ENCODE results near the gene ZSWIM1. TPM values are rescaled to one million over a fixed set of nuclear protein-coding genes. Genes with fewer than 3 reads are reported as not detected.

The ZSWIM1 gene
- total RNA-seq (10 to 100 TPM; 12.3 TPM), polyA plus RNA-seq (2.1 TPM)

DNA sequence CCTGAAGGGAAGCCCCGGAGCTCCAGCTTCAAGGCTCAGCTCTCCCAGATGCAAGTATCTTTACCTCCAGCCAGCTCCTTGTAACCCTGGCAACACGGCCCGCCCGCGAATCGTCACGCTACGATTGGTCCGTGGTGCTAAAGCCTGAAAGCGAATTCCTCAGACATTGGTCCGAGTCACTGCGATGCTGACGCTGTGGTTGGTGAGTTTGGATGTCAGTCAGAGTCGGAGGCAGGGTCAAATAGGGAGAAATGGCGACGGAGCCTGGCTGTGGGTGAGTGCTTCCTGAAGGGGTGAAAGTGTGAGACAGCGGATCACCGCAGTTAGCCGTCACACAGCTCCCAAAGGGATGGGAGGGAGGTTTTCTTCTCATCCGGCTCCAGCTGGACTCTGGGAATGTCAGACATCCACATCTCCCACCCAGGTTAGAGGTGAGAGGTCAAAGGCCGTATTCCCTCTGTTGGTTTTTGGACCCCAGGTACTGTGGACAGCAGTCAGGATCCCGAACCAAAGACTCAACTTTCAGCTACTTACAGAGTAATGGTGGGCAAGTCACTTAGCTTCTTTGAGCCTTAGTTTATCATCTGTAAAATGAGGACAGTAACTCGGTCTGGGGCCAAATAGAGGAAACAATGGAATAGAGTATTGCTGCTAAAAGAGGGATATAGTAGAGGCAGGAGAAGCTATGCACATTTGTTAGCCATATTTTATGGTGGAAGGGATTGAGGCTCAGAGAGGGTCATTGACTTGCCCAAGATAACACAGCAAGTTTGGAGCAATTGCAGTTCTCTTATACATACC lies at the start of gene ZSWIM1:
Gene ZSWIM1 (plus strand): TSS at position 240 of the 801 bp plus-strand sequence. CDS start 1,366 bp downstream, outside the sequence.
- DNase-seq: peak; percentile 96 to 99 (median 98)
- H3K4me3 ChIP-seq (ENCODE audit: low read length): peak within 1 kb of the TSS; percentile 77
- Mint-ChIP-seq H3K27ac (peak within 1 kb of the TSS; percentile 85 to 97 (median 96)), H3K4me3 (peak within 1 kb of the TSS; percentile 79 to 91 (median 89)), H3K27me3 (no peaks in the 10 kb centered on the region), H3K36me3 (peaks cover 0 to 47% (median 2%) of the 10 kb centered on the region in 3 donors), H3K4me1 (peaks cover 28 to 42% (median 41%) of the 10 kb centered on the region in 3 donors), H3K9me3 (no peaks in the 10 kb centered on the region)
- H3K4me1 ChIP-seq (ENCODE audit: insufficient read depth, low read length): peaks cover 19% of the 10 kb centered on the region
- no peaks in the 10 kb centered on the region for H3K27me3 ChIP-seq (ENCODE audit: insufficient read depth, low read length, poor library complexity, severe bottlenecking)
- POLR2A ChIA-PET: interaction anchor here (0.6 to 3.1 kb wide), 11 partner anchors 9 to 903 kb away, joined by 3 to 47 read pairs (median 5); partner anchors contain the start of genes CTSA, NEURL2, PCIF1 and SNX21
- peaks cover 14% of the 10 kb centered on the region for H3K36me3 ChIP-seq (ENCODE audit: insufficient read depth, low read length)
- CTCF ChIA-PET: interaction anchor here (0.7 to 3.0 kb wide), 8 partner anchors 8 to 89 kb away, joined by 3 to 10 read pairs (median 4); partner anchors contain the start of genes ACOT8, CTSA, NEURL2 and ZSWIM3
- no peaks in the 10 kb centered on the region for H3K9me3 ChIP-seq (ENCODE audit: low read length)
- H3K27ac ChIP-seq (ENCODE audit: low read depth, low read length): peak within 1 kb of the TSS; percentile 74

DNA sequence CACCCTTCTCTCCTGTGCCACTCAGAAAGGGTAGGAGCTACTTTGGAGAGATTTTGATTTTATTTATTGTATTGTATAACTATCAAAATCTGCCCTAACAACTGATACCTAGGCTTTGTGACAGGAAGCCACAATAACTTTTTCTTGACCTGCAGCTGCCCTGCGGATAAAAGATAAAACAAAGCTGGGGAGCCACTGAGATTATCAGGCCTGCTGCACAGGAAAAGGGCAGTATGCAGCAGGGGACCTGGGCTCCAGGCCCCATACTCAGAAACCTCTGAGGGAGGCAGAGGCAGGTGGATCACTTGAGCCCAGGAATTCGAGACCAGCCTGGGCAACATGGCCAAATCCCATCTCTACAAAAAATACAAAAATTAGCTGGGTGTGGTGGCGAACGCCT lies 48.4 kb upstream of the ZSWIM1 start:
- Histone ChIP-seq H3K27me3 (ENCODE audit: insufficient read depth, low read length, poor library complexity, severe bottlenecking) (no peaks in the 10 kb centered on the region), H3K4me1 (ENCODE audit: insufficient read depth, low read length) (no peaks in the 10 kb centered on the region), H3K36me3 (ENCODE audit: insufficient read depth, low read length) (no peaks in the 10 kb centered on the region), H3K4me3 (ENCODE audit: low read length) (no peak overlapping the region), H3K27ac (ENCODE audit: low read depth, low read length) (no peak overlapping the region), H3K9me3 (ENCODE audit: low read length) (no peaks in the 10 kb centered on the region)
- ChIA-PET CTCF (interaction anchor here (1.4 kb wide), 1 partner anchor 9 kb away, joined by 3 read pairs; no protein-coding TSS in a partner anchor), POLR2A (interaction anchor here (1.5 kb wide), 1 partner anchor 102 kb away, joined by 5 read pairs; no protein-coding TSS in a partner anchor)
- H3K27me3 Mint-ChIP-seq: peaks cover 0 to 3% of the 10 kb centered on the region in 2 donors
- H3K4me3 Mint-ChIP-seq: peak overlapping the region; percentile 8 to 89 (median 80)
- no peak for DNase-seq
- H3K27ac Mint-ChIP-seq: peak overlapping the region in 1 of 8 donors; percentile 58
- peaks cover 0 to 1% (median 0%) of the 10 kb centered on the region in 3 donors for H3K36me3 Mint-ChIP-seq
- H3K4me1 Mint-ChIP-seq: peaks cover 9 to 20% (median 17%) of the 10 kb centered on the region in 3 donors
- no peaks in the 10 kb centered on the region for H3K9me3 Mint-ChIP-seq

DNA sequence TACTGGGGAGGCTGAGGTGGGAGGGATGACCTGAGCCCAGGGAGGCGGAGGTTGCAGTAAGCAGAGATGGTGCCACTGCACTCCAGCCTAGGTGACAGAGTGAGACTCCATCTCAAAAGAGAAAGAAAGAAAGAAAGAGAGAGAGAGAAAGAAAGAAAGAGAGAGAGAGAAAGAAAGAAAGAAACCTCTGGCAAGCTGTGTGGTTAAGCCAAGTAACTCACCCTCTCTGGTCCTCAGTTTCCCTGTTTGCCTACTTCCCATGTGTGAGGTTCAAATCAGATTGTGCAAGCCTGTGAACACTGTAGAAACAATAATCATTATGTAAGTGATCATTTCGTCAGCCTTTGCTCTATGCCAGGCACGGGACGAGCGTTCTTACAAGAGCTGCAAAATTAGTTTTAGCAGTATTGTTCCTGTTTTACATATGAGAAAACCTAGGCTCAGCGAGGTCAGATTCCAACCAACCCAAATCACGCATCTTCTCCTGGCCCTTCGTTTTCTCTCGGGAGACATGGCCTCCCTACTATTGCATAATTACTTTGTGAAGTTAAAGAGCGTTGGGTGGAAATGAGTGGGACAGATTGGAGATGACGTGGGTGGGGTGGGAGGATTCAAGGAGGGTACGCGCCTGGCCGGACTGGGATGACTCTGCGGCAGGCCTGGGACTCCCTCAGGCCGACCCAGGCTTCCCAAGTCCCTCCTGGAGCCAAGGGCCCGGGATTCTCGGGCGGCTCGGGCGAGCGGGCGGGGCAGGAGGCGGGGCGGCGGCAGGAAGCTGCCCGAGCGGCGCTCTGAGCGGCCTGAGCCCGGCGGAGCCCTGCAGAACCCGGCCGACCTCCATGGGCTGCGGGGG lies 47.8 kb upstream of the ZSWIM1 start, which contains the start of gene SNX21:
Gene SNX21 (plus strand): TSS at position 770 of the 853 bp plus-strand sequence. CDS start 121 bp downstream, outside the sequence.
- ChIA-PET POLR2A (interaction anchor here (1.1 to 1.6 kb wide), 4 partner anchors 9 to 102 kb away, joined by 3 to 5 read pairs (median 4); partner anchors contain the start of gene ZSWIM1), CTCF (interaction anchor here (1.6 kb wide), 1 partner anchor 9 kb away, joined by 4 read pairs; no protein-coding TSS in a partner anchor)
- Mint-ChIP-seq H3K9me3 (no peaks in the 10 kb centered on the region), H3K36me3 (peaks cover 0 to 1% (median 0%) of the 10 kb centered on the region in 3 donors), H3K27me3 (peaks cover 0 to 3% of the 10 kb centered on the region in 2 donors), H3K4me3 (peak within 1 kb of the TSS; percentile 64 to 89 (median 82)), H3K27ac (peak within 1 kb of the TSS in 7 of 8 donors; percentile 55 to 87 (median 69)), H3K4me1 (peaks cover 9 to 20% (median 17%) of the 10 kb centered on the region in 3 donors)
- no peaks in the 10 kb centered on the region for H3K27me3 ChIP-seq (ENCODE audit: insufficient read depth, low read length, poor library complexity, severe bottlenecking)
- no peaks in the 10 kb centered on the region for H3K9me3 ChIP-seq (ENCODE audit: low read length)
- no peaks in the 10 kb centered on the region for H3K4me1 ChIP-seq (ENCODE audit: insufficient read depth, low read length)
- H3K36me3 ChIP-seq (ENCODE audit: insufficient read depth, low read length): no peaks in the 10 kb centered on the region
- H3K4me3 ChIP-seq (ENCODE audit: low read length): peak within 1 kb of the TSS; percentile 64
- DNase-seq: peak in 4 of 5 donors; percentile 17 to 31 (median 18)
- no peak within 1 kb of the TSS for H3K27ac ChIP-seq (ENCODE audit: low read depth, low read length)

DNA sequence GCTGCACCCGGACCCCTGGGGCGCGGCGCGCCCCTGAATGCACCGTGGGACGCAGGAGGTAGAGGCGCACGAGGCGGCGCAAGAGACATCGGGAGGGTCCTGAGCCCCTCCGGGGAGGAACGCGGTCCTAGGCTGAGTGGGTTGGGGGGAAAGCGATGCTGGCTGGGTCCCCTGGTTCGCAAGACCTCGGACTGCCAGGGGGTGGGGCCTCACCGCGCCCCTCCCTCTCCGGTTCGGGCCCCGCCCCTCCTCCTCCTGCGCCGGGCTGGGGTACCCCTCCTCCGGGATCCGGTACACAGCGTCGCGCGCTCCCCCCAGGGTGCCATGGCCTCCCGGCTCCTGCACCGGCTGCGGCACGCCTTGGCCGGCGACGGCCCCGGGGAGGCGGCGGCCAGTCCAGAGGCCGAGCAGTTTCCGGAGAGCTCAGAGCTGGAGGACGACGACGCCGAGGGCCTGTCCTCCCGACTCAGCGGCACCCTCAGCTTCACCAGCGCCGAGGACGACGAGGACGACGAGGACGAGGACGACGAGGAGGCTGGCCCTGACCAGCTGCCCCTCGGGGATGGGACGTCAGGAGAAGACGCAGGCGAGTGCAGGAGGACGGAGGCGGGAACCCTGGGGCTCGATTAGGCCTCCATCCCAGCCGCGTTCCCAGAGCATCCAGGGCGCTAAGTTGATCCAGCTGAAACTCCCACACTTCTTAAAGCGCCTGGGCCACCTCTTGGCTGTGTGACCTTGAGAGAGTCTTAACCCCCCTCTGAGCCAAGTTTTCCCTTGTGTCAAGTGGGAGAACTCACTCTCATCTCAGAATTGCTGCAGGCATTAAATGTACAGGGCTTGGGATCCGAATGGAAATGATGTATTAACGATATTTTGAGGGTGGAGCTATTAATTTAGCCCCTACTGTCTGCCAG lies 46.9 kb upstream of the ZSWIM1 start:
- DNase-seq: peak; percentile 15 to 59 (median 32)
- Mint-ChIP-seq H3K9me3 (no peaks in the 10 kb centered on the region), H3K36me3 (peaks cover 0 to 1% (median 0%) of the 10 kb centered on the region in 3 donors), H3K4me1 (peaks cover 9 to 20% (median 17%) of the 10 kb centered on the region in 3 donors), H3K27me3 (peaks cover 0 to 3% of the 10 kb centered on the region in 2 donors), H3K27ac (peak overlapping the region in 2 of 8 donors; percentile 43 to 58), H3K4me3 (peak overlapping the region in 6 of 7 donors; percentile 62 to 89 (median 81))
- CTCF ChIA-PET: interaction anchor here (1.6 kb wide), 1 partner anchor 10 kb away, joined by 4 read pairs; no protein-coding TSS in a partner anchor
- Histone ChIP-seq H3K27ac (ENCODE audit: low read depth, low read length) (no peak overlapping the region), H3K9me3 (ENCODE audit: low read length) (no peaks in the 10 kb centered on the region), H3K4me1 (ENCODE audit: insufficient read depth, low read length) (no peaks in the 10 kb centered on the region), H3K4me3 (ENCODE audit: low read length) (peak overlapping the region; percentile 64), H3K36me3 (ENCODE audit: insufficient read depth, low read length) (no peaks in the 10 kb centered on the region), H3K27me3 (ENCODE audit: insufficient read depth, low read length, poor library complexity, severe bottlenecking) (no peaks in the 10 kb centered on the region)
- POLR2A ChIA-PET: interaction anchor here (1.1 to 1.6 kb wide), 3 partner anchors 10 to 47 kb away, joined by 3 to 4 read pairs (median 4); partner anchors contain the start of gene ZSWIM1

DNA sequence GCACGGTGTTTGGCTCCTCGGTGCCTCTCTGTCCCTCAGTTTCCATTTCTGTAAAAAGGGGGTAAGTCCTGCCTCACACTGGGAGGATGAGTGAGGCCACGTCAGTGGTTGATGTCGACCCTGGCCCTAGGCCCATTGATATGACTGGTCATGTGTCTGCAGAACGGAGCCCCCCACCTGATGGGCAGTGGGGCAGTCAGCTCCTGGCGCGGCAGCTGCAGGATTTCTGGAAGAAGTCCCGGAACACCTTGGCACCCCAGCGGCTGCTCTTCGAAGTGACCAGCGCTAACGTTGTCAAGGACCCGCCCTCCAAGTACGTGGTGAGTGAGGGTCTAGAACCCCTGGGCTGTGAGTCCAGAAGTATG lies 46.2 kb upstream of the ZSWIM1 start:
- Histone ChIP-seq H3K27ac (ENCODE audit: low read depth, low read length) (no peak overlapping the region), H3K27me3 (ENCODE audit: insufficient read depth, low read length, poor library complexity, severe bottlenecking) (no peaks in the 10 kb centered on the region), H3K4me1 (ENCODE audit: insufficient read depth, low read length) (no peaks in the 10 kb centered on the region), H3K4me3 (ENCODE audit: low read length) (no peak overlapping the region), H3K9me3 (ENCODE audit: low read length) (no peaks in the 10 kb centered on the region), H3K36me3 (ENCODE audit: insufficient read depth, low read length) (no peaks in the 10 kb centered on the region)
- Mint-ChIP-seq H3K4me1 (peaks cover 9 to 20% (median 17%) of the 10 kb centered on the region in 3 donors), H3K36me3 (peaks cover 0 to 1% (median under 1%) of the 10 kb centered on the region in 3 donors), H3K9me3 (no peaks in the 10 kb centered on the region), H3K27me3 (peaks cover 0 to 3% of the 10 kb centered on the region in 2 donors), H3K27ac (peak overlapping the region in 5 of 8 donors; percentile 29 to 80 (median 43)), H3K4me3 (peak overlapping the region; percentile 32 to 88 (median 71))
- ChIA-PET CTCF (interaction anchor here (1.6 kb wide), 1 partner anchor 10 kb away, joined by 4 read pairs; no protein-coding TSS in a partner anchor), POLR2A (interaction anchor here (1.1 to 1.6 kb wide), 2 partner anchors 11 to 21 kb away, joined by 3 to 4 read pairs; no protein-coding TSS in a partner anchor)
- no peak for DNase-seq

DNA sequence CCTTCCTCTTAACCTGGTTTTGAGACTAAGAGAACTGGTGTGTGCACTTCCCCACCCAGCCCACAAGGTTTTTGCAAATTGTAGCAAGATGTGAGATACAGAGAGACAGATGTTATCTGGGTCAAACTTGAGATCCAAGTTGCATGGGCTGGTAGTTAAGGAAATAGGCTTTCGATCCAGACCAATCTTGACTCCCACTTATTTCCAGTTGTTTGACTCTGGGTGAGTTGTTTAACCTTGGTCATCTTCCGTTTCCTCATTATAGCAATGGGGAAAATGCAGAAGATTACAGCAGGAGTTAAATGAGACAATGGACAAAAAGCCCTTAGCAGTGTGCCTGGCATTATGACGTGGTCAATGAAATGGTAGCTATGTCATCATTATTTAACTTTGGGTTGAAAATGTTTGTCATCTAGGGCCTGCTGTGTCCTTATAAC lies 45.7 kb upstream of the ZSWIM1 start:
- no peaks in the 10 kb centered on the region for H3K27me3 ChIP-seq (ENCODE audit: insufficient read depth, low read length, poor library complexity, severe bottlenecking)
- POLR2A ChIA-PET: no interaction called here

More for the DNA sequence above, 45.7 kb upstream of the ZSWIM1 start:
- Mint-ChIP-seq H3K4me3 (peak overlapping the region in 6 of 7 donors; percentile 32 to 77 (median 66)), H3K27ac (peak overlapping the region in 1 of 8 donors; percentile 80), H3K27me3 (peaks cover 0 to 2% of the 10 kb centered on the region in 2 donors), H3K36me3 (peaks cover 0 to 5% (median 1%) of the 10 kb centered on the region in 3 donors), H3K9me3 (no peaks in the 10 kb centered on the region), H3K4me1 (peaks cover 9 to 20% (median 17%) of the 10 kb centered on the region in 3 donors)
- CTCF ChIA-PET: no interaction called here
- Histone ChIP-seq H3K4me1 (ENCODE audit: insufficient read depth, low read length) (no peaks in the 10 kb centered on the region), H3K27ac (ENCODE audit: low read depth, low read length) (no peak overlapping the region), H3K9me3 (ENCODE audit: low read length) (no peaks in the 10 kb centered on the region), H3K4me3 (ENCODE audit: low read length) (no peak overlapping the region), H3K36me3 (ENCODE audit: insufficient read depth, low read length) (no peaks in the 10 kb centered on the region)
- no peak for DNase-seq
